OCI-LY3 (cell line): ENCODE data around the gene RERE.
"Not testable (repeated sequence)": the region's sequence is repeated elsewhere in the genome, so short reads cannot be mapped to it uniquely, and the experiment has no call there.

Experiments
- H2AFZ ChIP-seq: fragments of 200-600, 300-600 bp; shearing (Covaris generic); 2 replicates; pipeline ENCODE4 v1.6.0; 2014; ENCODE audit warnings: antibody characterized with exemption, low read depth, low read length
- H3K27ac ChIP-seq: fragments of 200-600, 300-600 bp; sonication (generic); 2 replicates; pipeline ENCODE4 v1.5.1; 2014; ENCODE audit warnings: mild to moderate bottlenecking, low read length, moderate library complexity, mixed read lengths
- H3K27me3 ChIP-seq: fragments of 200-600, 300-600 bp; sonication (generic); 2 replicates; pipeline ENCODE4 v1.6.1; 2014; ENCODE audit warnings: low read depth, low read length, mixed read lengths
- H3K36me3 ChIP-seq: fragments of 200-600, 300-600 bp; sonication (generic); replicated peaks from 2 replicates; pipeline ENCODE3; 2014; ENCODE audit warnings: low read depth, low read length, mixed read lengths
- H3K4me1 ChIP-seq: fragments of 300-600, 200-600 bp; sonication (generic); 2 replicates; pipeline ENCODE4 v1.6.1; 2014; ENCODE audit warnings: low read length, mixed read lengths
- H3K4me2 ChIP-seq: fragments of 200-600, 300-600 bp; sonication (generic); 2 replicates; pipeline ENCODE4 v1.6.1; 2014; ENCODE audit warnings: low read length, mixed read lengths
- H3K4me3 ChIP-seq: fragments of 300-600, 200-600 bp; sonication (generic); 2 replicates; pipeline ENCODE4 v1.5.1; 2014; ENCODE audit warnings: antibody characterized with exemption, mild to moderate bottlenecking, low read length, moderate library complexity
- H3K79me2 ChIP-seq: fragments of 300-600, 200-600 bp; shearing (Covaris generic); 2 replicates; pipeline ENCODE4 v1.6.1; 2014; ENCODE audit warnings: mild to moderate bottlenecking, low read length, mixed read lengths
- H3K9ac ChIP-seq: fragments of 300-600, 200-600 bp; shearing (Covaris generic); 2 replicates; pipeline ENCODE4 v1.6.0; 2014; ENCODE audit warnings: mild to moderate bottlenecking, low read length, moderate library complexity
- H3K9me3 ChIP-seq: fragments of 200-600, 300-600 bp; shearing (Covaris generic); 2 replicates; pipeline ENCODE4 v1.6.1; 2014; ENCODE audit warnings: low read length, mixed read lengths; ENCODE audit not compliant: insufficient read depth
- H4K20me1 ChIP-seq: fragments of 200-600, 300-600 bp; sonication (generic); 2 replicates; pipeline ENCODE4 v1.6.1; 2016; ENCODE audit warnings: low read length, mixed read lengths; ENCODE audit not compliant: insufficient read depth
- EZH2phosphoT487 ChIP-seq: fragments of 200-600 bp; shearing (Covaris generic); IDR thresholded peaks from 2 replicates; pipeline ENCODE4 v1.6.1; 2018; ENCODE audit warnings: antibody characterized with exemption, mixed run types, low read depth
- TF ChIP-seq, protein P1 (sequence below): fragments of 200-600, 300-600 bp; sonication (generic); IDR thresholded peaks from 2 replicates; pipeline ENCODE4 v1.5.1; 2014; ENCODE audit warnings: antibody characterized with exemption, low read length, low read depth

Gene RERE

GRCh38 chr1:8698012-8698630, 119.3 kb downstream of the RERE start:
- H3K9ac ChIP-seq, result no peak overlapping the region
- no peak overlapping the region for H3K27ac ChIP-seq
- no peak overlapping the region for H3K4me3 ChIP-seq
- H2AFZ ChIP-seq, result no peak overlapping the region
- no peaks in the 10 kb centered on the region for H3K9me3 ChIP-seq
- peaks cover 18% of the 10 kb centered on the region for H4K20me1 ChIP-seq
- H3K36me3 ChIP-seq, result no peaks in the 10 kb centered on the region
- no peaks in the 10 kb centered on the region for H3K27me3 ChIP-seq
- H3K4me1 ChIP-seq, result peaks cover 16% of the 10 kb centered on the region
- H3K79me2 ChIP-seq, result peaks cover 62% of the 10 kb centered on the region
- no peak overlapping the region for H3K4me2 ChIP-seq
- TF ChIP-seq EZH2phosphoT487, result no peak
- TF ChIP-seq, protein P1, sequence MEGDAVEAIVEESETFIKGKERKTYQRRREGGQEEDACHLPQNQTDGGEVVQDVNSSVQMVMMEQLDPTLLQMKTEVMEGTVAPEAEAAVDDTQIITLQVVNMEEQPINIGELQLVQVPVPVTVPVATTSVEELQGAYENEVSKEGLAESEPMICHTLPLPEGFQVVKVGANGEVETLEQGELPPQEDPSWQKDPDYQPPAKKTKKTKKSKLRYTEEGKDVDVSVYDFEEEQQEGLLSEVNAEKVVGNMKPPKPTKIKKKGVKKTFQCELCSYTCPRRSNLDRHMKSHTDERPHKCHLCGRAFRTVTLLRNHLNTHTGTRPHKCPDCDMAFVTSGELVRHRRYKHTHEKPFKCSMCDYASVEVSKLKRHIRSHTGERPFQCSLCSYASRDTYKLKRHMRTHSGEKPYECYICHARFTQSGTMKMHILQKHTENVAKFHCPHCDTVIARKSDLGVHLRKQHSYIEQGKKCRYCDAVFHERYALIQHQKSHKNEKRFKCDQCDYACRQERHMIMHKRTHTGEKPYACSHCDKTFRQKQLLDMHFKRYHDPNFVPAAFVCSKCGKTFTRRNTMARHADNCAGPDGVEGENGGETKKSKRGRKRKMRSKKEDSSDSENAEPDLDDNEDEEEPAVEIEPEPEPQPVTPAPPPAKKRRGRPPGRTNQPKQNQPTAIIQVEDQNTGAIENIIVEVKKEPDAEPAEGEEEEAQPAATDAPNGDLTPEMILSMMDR, result no peak

GRCh38 chr1:8695442-8695841, 122.0 kb downstream of the RERE start:
- not testable (repeated sequence) for H3K4me1 ChIP-seq, H3K4me2 ChIP-seq, H3K27me3 ChIP-seq, H3K27ac ChIP-seq, H3K9me3 ChIP-seq, H3K4me3 ChIP-seq, H2AFZ ChIP-seq, H3K9ac ChIP-seq, H3K36me3 ChIP-seq
- Histone ChIP-seq H3K79me2 (peaks cover 53% of the 10 kb centered on the region), H4K20me1 (peaks cover 12% of the 10 kb centered on the region; the same call in 1 of the 2 replicates)

- peaks cover 17% of the 10 kb centered on the region for H4K20me1 ChIP-seq
- no peaks in the 10 kb centered on the region for H3K9me3 ChIP-seq
- H2AFZ ChIP-seq, result no peak overlapping the region
- no peak overlapping the region for H3K27ac ChIP-seq
- peaks cover 16% of the 10 kb centered on the region for H3K4me1 ChIP-seq
- no peak overlapping the region for H3K4me2 ChIP-seq
- H3K9ac ChIP-seq, result no peak overlapping the region
- H3K4me3 ChIP-seq, result no peak overlapping the region
- H3K27me3 ChIP-seq, result no peaks in the 10 kb centered on the region
- TF ChIP-seq EZH2phosphoT487, result no peak
- TF ChIP-seq, protein P1, result no peak
- no peaks in the 10 kb centered on the region for H3K36me3 ChIP-seq
- peaks cover 45% of the 10 kb centered on the region for H3K79me2 ChIP-seq
Measured at GRCh38 chr1:8693107-8693506, 124.3 kb downstream of the RERE start.

DNA sequence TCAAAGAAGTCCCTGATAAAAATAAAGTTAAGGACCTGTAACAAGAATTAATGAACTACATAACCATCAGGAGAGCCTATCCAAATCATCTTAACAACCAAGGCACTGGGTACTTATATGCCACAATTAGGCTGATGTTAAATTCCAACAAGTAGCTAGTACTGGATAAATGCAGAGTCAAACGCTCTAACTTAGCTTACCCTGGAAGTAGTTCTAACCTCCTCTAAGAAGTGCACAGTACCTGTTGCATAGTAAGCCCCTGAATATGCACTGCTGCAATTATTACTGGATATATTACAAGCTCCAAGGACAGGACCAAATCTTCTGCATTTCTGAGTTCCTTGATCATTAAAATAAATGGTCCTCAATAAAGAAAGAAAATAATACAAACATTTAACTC, 125.8 kb downstream of the RERE start:
- Histone ChIP-seq H3K4me2 (no peak overlapping the region), H3K9ac (no peak overlapping the region), H3K4me1 (peaks cover 25% of the 10 kb centered on the region), H3K4me3 (no peak overlapping the region), H3K27ac (no peak overlapping the region), H3K9me3 (no peaks in the 10 kb centered on the region), H2AFZ (no peak overlapping the region), H3K36me3 (no peaks in the 10 kb centered on the region), H4K20me1 (peaks cover 17% of the 10 kb centered on the region), H3K27me3 (no peaks in the 10 kb centered on the region), H3K79me2 (peaks cover 54% of the 10 kb centered on the region)
- TF ChIP-seq EZH2phosphoT487, result no peak
- TF ChIP-seq, protein P1, result no peak

- Histone ChIP-seq H3K27ac (no peak overlapping the region), H2AFZ (no peak overlapping the region), H3K79me2 (peaks cover 48% of the 10 kb centered on the region), H3K4me3 (no peak overlapping the region), H3K4me2 (0 out of 2 replicates have a peak overlapping the region, but pooled peaks have one; percentile 47), H3K4me1 (peaks cover 25% of the 10 kb centered on the region), H3K36me3 (no peaks in the 10 kb centered on the region), H3K27me3 (no peaks in the 10 kb centered on the region), H3K9me3 (no peaks in the 10 kb centered on the region), H4K20me1 (peaks cover 17% of the 10 kb centered on the region), H3K9ac (no peak overlapping the region)
- TF ChIP-seq, protein P1, result no peak
- TF ChIP-seq EZH2phosphoT487, result no peak
Measured at GRCh38 chr1:8690253-8690525, 127.3 kb downstream of the RERE start.
